GM18499 (cell line): ENCODE measurements around the gene FAM170B.

Experiments used
- ATAC-seq: cut with Tn5 transposase; IDR thresholded peaks from one replicate; pipeline ENCODE4 v1.9.1; 2021; ENCODE audit warnings: moderate number of reproducible peaks; ENCODE audit not compliant: insufficient read depth, unreplicated experiment

FAM170B gene

GRCh38 chr10:49153971-49154370 lies 20.1 kb upstream of the FAM170B start:
- ATAC-seq = no peak

- no peak for ATAC-seq
Measured at GRCh38 chr10:49153115-49153514, 19.3 kb upstream of the FAM170B start.

GRCh38 chr10:49152663-49153062 lies 18.8 kb upstream of the FAM170B start:
- no peak for ATAC-seq

- ATAC-seq = no peak
Measured at GRCh38 chr10:49152037-49152436, 18.2 kb upstream of the FAM170B start.

GRCh38 chr10:49151481-49151880 lies 17.7 kb upstream of the FAM170B start:
- ATAC-seq = no peak

GRCh38 chr10:49151025-49151445 lies 17.2 kb upstream of the FAM170B start:
- no peak for ATAC-seq

- no peak for ATAC-seq
Measured at GRCh38 chr10:49150426-49150825, 16.6 kb upstream of the FAM170B start.

GRCh38 chr10:49149881-49150280 lies 16.1 kb upstream of the FAM170B start:
- ATAC-seq = no peak

- ATAC-seq = no peak
Measured at GRCh38 chr10:49144058-49144720, 10.4 kb upstream of the FAM170B start.

- ATAC-seq = no peak
Measured at GRCh38 chr10:49143249-49143648, 9.4 kb upstream of the FAM170B start.

- no peak for ATAC-seq
Measured at GRCh38 chr10:49141541-49142332, 7.9 kb upstream of the FAM170B start.

GRCh38 chr10:49140304-49141177 lies 6.7 kb upstream of the FAM170B start:
- ATAC-seq = no peak

- ATAC-seq = no peak
Measured at GRCh38 chr10:49139846-49140195, 6.0 kb upstream of the FAM170B start.

GRCh38 chr10:49139028-49139845 lies 5.4 kb upstream of the FAM170B start:
- ATAC-seq = no peak

GRCh38 chr10:49138361-49138891 lies 4.6 kb upstream of the FAM170B start:
- ATAC-seq = no peak

GRCh38 chr10:49136525-49136924 lies 2.7 kb upstream of the FAM170B start:
- no peak for ATAC-seq

- ATAC-seq = no peak
Measured at GRCh38 chr10:49135575-49136313, 1.9 kb upstream of the FAM170B start.

- no peak for ATAC-seq
Measured at GRCh38 chr10:49134327-49134726, 506 bp upstream of the FAM170B start.

GRCh38 chr10:49132362-49132737 lies 1.5 kb downstream of the FAM170B start:
- no peak for ATAC-seq
